HepG2 (cell line): ENCODE results near the gene CCDC106. TPM values are rescaled to one million over a fixed set of nuclear protein-coding genes. Genes with fewer than 3 reads are reported as not detected.

Experiments
- ATAC-seq: fragments of 200-7000 bp; cut with Tn5 transposase; 3 replicates; pipeline ENCODE4 v1.9.1; 2020; ENCODE audit warnings: mild to moderate bottlenecking, moderate library complexity
- BruUV-seq: library from RNA; stranded (reverse); fragments of 400-500 nt; replicated peaks from 2 replicates; lab custom pipeline; 2021; lab: Mats Ljungman, UMichigan
- CTCF ChIA-PET: fragments of 300-600 bp; formaldehyde crosslinking; extraction: SDS; loops from one replicate; lab custom pipeline; 2021; ENCODE audit warnings: low total read pairs, inconsistent platforms, low intra/inter-chr PET ratio; lab: Yijun Ruan, JAX
- POLR2A ChIA-PET: fragments of 350-600 bp; sonication (Branson Sonifier 250); formaldehyde crosslinking; loops from one replicate; lab custom pipeline; 2020; ENCODE audit warnings: antibody characterized with exemption, inconsistent platforms; lab: Yijun Ruan, JAX
- DNase-seq: peaks from one replicate; pipeline ENCODE4 v3.0.0-alpha.2; 2015; ENCODE audit warnings: low spot score
- FAIRE-seq: peaks from 3 replicates; lab custom pipeline; 2011; peaks lifted over from hg19 to GRCh38; lab: Jason Lieb, UNC
- H2AFZ ChIP-seq: one replicate; pipeline ENCODE4 v1.6.1; 2011; ENCODE audit warnings: low read length, inconsistent platforms
- H3K27ac ChIP-seq: fragments of 300-600 bp; 3 replicates; pipeline ENCODE4 v1.8.0; 2011; ENCODE audit warnings: mixed run types, mild to moderate bottlenecking, mixed read lengths, low read length, inconsistent platforms; ENCODE audit not compliant: insufficient read depth; ENCODE audit errors: extremely low read length
- H3K27me3 ChIP-seq, 2 experiments: fragments of 200-600 bp in 1 of 2; 2 replicates in 1 of 2; 3 replicates in 1 of 2; pipeline versions ENCODE4 v1.6.0 to v1.8.0; 2011; ENCODE audit warnings: low read length in 2 of 2, mild to moderate bottlenecking in 2 of 2, moderate library complexity in 2 of 2, inconsistent platforms in 1 of 2; ENCODE audit not compliant: insufficient read depth in 2 of 2, control insufficient read depth in 1 of 2
- H3K36me3 ChIP-seq, 2 experiments: fragments of 200-600 bp in 1 of 2; replicated peaks in 1 of 2; 2 replicates in 1 of 2; 3 replicates in 1 of 2; pipeline versions ENCODE4 v1.5.1 to v1.8.0; 2011; ENCODE audit warnings: low read length in 2 of 2, inconsistent platforms in 1 of 2; ENCODE audit not compliant: insufficient read depth in 2 of 2, control insufficient read depth in 1 of 2
- H3K4me1 ChIP-seq: 2 replicates; pipeline ENCODE4 v1.5.1; 2012; ENCODE audit warnings: low read length, inconsistent platforms; ENCODE audit not compliant: insufficient read depth
- H3K4me2 ChIP-seq: 2 replicates; pipeline ENCODE4 v1.6.0; 2011; ENCODE audit warnings: low read depth, low read length, inconsistent platforms
- H3K4me3 ChIP-seq, 3 experiments: fragments of 200-600 bp in 1 of 3; sonication (generic), shearing (Covaris generic) in 1 of 3; replicated peaks in 1 of 3; 2 replicates each; pipeline ENCODE4 v1.5.1; 2011 to 2016; ENCODE audit warnings: low read length in 3 of 3, inconsistent platforms in 2 of 3, low read depth in 2 of 3, mild to moderate bottlenecking in 2 of 3, control low read depth in 1 of 3, mixed read lengths in 1 of 3; ENCODE audit not compliant: insufficient read depth in 1 of 3
- H3K79me2 ChIP-seq: one replicate; pipeline ENCODE4 v1.6.1; 2011; ENCODE audit warnings: low read length, inconsistent platforms; ENCODE audit not compliant: insufficient read depth
- H3K9ac ChIP-seq: 2 replicates; pipeline ENCODE4 v1.6.0; 2011; ENCODE audit warnings: mild to moderate bottlenecking, low read depth, low read length, inconsistent platforms; ENCODE audit not compliant: insufficient read depth
- H3K9me3 ChIP-seq: 2 replicates; pipeline ENCODE4 v1.5.1; 2012; ENCODE audit warnings: mild to moderate bottlenecking, low read length
- H4K20me1 ChIP-seq: 2 replicates; pipeline ENCODE4 v1.6.0; 2011; ENCODE audit warnings: inconsistent platforms, mild to moderate bottlenecking, low read length, moderate library complexity; ENCODE audit not compliant: insufficient read depth
- ASH2L ChIP-seq: fragments of 300-600, 200-600 bp; sonication (generic); IDR thresholded peaks from 2 replicates; pipeline ENCODE4 v1.7.0; 2017; ENCODE audit warnings: low read depth, mild to moderate bottlenecking, moderate library complexity, mixed read lengths, low read length; ENCODE audit not compliant: insufficient read length
- HCFC1 ChIP-seq: fragments of 150-350 bp; IDR thresholded peaks from 2 replicates; pipeline ENCODE4 v1.6.1; 2014; ENCODE audit warnings: low read depth, low read length
- HNRNPL ChIP-seq: fragments of 200-400 bp; formaldehyde crosslinking; IDR thresholded peaks from 2 replicates; pipeline ENCODE4 v1.6.1; 2017; ENCODE audit warnings: mild to moderate bottlenecking, low read depth, low read length
- KLF11 ChIP-seq: IDR thresholded peaks from 2 replicates; pipeline ENCODE4 v1.6.1; 2016; ENCODE audit warnings: missing compliant biosample characterization
- MED13 ChIP-seq: sonication (generic); formaldehyde crosslinking; IDR thresholded peaks from 2 replicates; pipeline ENCODE4 v1.5.0; 2020; ENCODE audit warnings: missing genetic modification reagents
- MNT ChIP-seq: fragments of 450-650 bp; IDR thresholded peaks from 2 replicates; pipeline ENCODE4 v1.6.1; 2016
- NR3C1 ChIP-seq: sonication (generic); formaldehyde crosslinking; IDR thresholded peaks from 2 replicates; pipeline ENCODE4 v1.4.0; 2020; ENCODE audit warnings: missing genetic modification reagents
- PHF20 ChIP-seq: sonication (generic); formaldehyde crosslinking; IDR thresholded peaks from 2 replicates; pipeline ENCODE4 v1.5.0; 2020; ENCODE audit warnings: mild to moderate bottlenecking, missing genetic modification reagents
- PRPF4 ChIP-seq: fragments of 200-400 bp; formaldehyde crosslinking; IDR thresholded peaks from 2 replicates; pipeline ENCODE4 v1.6.1; 2016; ENCODE audit warnings: low read length, low read depth; ENCODE audit not compliant: poor library complexity, severe bottlenecking
- TERF1 ChIP-seq: sonication (generic); formaldehyde crosslinking; IDR thresholded peaks from 2 replicates; pipeline ENCODE4 v1.8.0; 2022; ENCODE audit warnings: mild to moderate bottlenecking, missing genetic modification reagents, moderate library complexity
- TSC22D2 ChIP-seq: sonication (generic); formaldehyde crosslinking; IDR thresholded peaks from 2 replicates; pipeline ENCODE4 v1.5.1; 2020; ENCODE audit warnings: missing genetic modification reagents, mild to moderate bottlenecking, borderline replicate concordance
- ZBTB38 ChIP-seq: sonication (generic); formaldehyde crosslinking; IDR thresholded peaks from 2 replicates; pipeline ENCODE4 v1.5.1; 2020; ENCODE audit warnings: mild to moderate bottlenecking, missing genetic modification reagents
- ZFAT ChIP-seq: sonication (generic); formaldehyde crosslinking; conservative IDR thresholded peaks from 2 replicates; pipeline ENCODE4 v1.8.1; 2023; ENCODE audit warnings: missing genetic modification reagents, inconsistent platforms
- ZNF30 ChIP-seq: sonication (generic); formaldehyde crosslinking; IDR thresholded peaks from 2 replicates; pipeline ENCODE4 v1.5.0; 2020; ENCODE audit warnings: mild to moderate bottlenecking, missing genetic modification reagents
- ZNF451 ChIP-seq: sonication (generic); formaldehyde crosslinking; IDR thresholded peaks from 2 replicates; pipeline ENCODE4 v1.5.0; 2020; ENCODE audit warnings: mild to moderate bottlenecking, missing genetic modification reagents
- ZNF557 ChIP-seq: sonication (generic); formaldehyde crosslinking; IDR thresholded peaks from 2 replicates; pipeline ENCODE4 v1.4.0; 2020; ENCODE audit warnings: missing genetic modification reagents
- ZNF577 ChIP-seq: sonication (generic); formaldehyde crosslinking; IDR thresholded peaks from 2 replicates; pipeline ENCODE4 v1.4.0; 2020; ENCODE audit warnings: mild to moderate bottlenecking, low read depth, missing genetic modification reagents, borderline replicate concordance
- ZNF614 ChIP-seq: IDR thresholded peaks from 2 replicates; pipeline ENCODE4 v1.6.1; 2018; ENCODE audit warnings: missing biosample characterization, missing genetic modification reagents, inconsistent platforms, borderline replicate concordance
- ZNF678 ChIP-seq: sonication (generic); formaldehyde crosslinking; IDR thresholded peaks from 2 replicates; pipeline ENCODE4 v1.4.0; 2020; ENCODE audit warnings: mild to moderate bottlenecking, missing genetic modification reagents
- WGBS: methylation state at CpG from one replicate; pipeline ENCODE4 v1.1.6; 2017; ENCODE audit warnings: low lambda C conversion rate; 5-methylcytosine and 5-hydroxymethylcytosine counted together
- in situ Hi-C: cut with HindIII; loops from 2 replicates; pipeline ENCODE4 v1.10.0; 2017; ENCODE audit warnings: low pct_unique_long_range_greater_than_20kb; ENCODE audit not compliant: extremely low pct_ligation_motif_present
- intact Hi-C: fragments of 100-400 bp; cut with micrococcal nuclease; formaldehyde crosslinking; loops from one replicate; pipeline ENCODE4 v1.10.0; 2022; ENCODE audit not compliant: unreplicated experiment
- polyA plus RNA-seq, 8 experiments: library from polyadenylated mRNA; depleted of rRNA in 3 of 8; stranded (reverse) in 7 of 8; unstranded in 1 of 8; fragments of >200 nt; fragmentation: Illumina TruSeq in 4 of 8; extraction: Trizol in 4 of 8; gene quantifications; 2 replicates each; pipeline versions ENCODE4 v1.2.1 to v1.2.3, GENCODE V29; 2011 to 2016; ENCODE audit warnings: low read depth in 4 of 8, missing spikeins in 1 of 8, mixed read lengths in 1 of 8; ENCODE audit not compliant: insufficient read depth in 1 of 8
- total RNA-seq, 5 experiments: library from RNA; depleted of rRNA; stranded (reverse); fragments of >200 nt; fragmentation: Illumina TruSeq; extraction: Trizol; gene quantifications; 2 replicates each; pipeline ENCODE4 v1.2.3, GENCODE V29; 2016; ENCODE audit warnings: low read depth in 1 of 5
- TF ChIP-seq, protein P1 (sequence below): sonication (generic); formaldehyde crosslinking; IDR thresholded peaks from 2 replicates; pipeline ENCODE4 v1.4.0; 2020; ENCODE audit warnings: missing genetic modification reagents, low read depth, mild to moderate bottlenecking, borderline replicate concordance

The CCDC106 gene
- total and polyA plus RNA-seq, 2 of the 13 experiments (the other 11 are each of a cell fraction or from before 2014, with no cell fraction given) = 4.7 to 8.8 TPM

- TF ChIP-seq NR3C1 (CRISPR knock-in tag) (no peak), TSC22D2 (CRISPR knock-in tag) (0 out of 2 replicates have a peak, but pooled peaks have one; percentile 16), ZNF577 (CRISPR knock-in tag) (no peak), ZBTB38 (CRISPR knock-in tag) (peak; percentile 88), MED13 (CRISPR knock-in tag) (0 out of 2 replicates have a peak, but pooled peaks have one; percentile 38), KLF11 (CRISPR knock-in tag) (no peak), ZNF30 (CRISPR knock-in tag) (no peak), ZNF678 (CRISPR knock-in tag) (peak; percentile 85; the same call in 1 of the 2 replicates), MNT (peak; percentile 65)
Measured at GRCh38 chr19:55654868-55655647, 7.0 kb downstream of the CCDC106 start, which contains the start of gene U2AF2 (continued).

- Histone ChIP-seq H3K27me3 (no peaks in the 10 kb centered on the region; a peak in 1 of 5 replicates), H3K4me2 (peak overlapping the region; percentile 89), H3K27ac (peak overlapping the region; percentile 99), H3K36me3 (peaks cover 7 to 17% of the 10 kb centered on the region in 2 experiments), H3K4me1 (peaks cover 24% of the 10 kb centered on the region), H2AFZ (no peak overlapping the region), H3K9ac (peak overlapping the region; percentile 100), H3K79me2 (peaks cover 49% of the 10 kb centered on the region), H3K9me3 (no peaks in the 10 kb centered on the region), H4K20me1 (peaks cover 44% of the 10 kb centered on the region), H3K4me3 (peak overlapping the region; percentile 78 to 97 (median 85))
- intact Hi-C loops (no loop called here), in situ Hi-C loops (no loop called here)
- CTCF ChIA-PET = no interaction called here
- ATAC-seq (no peak), DNase-seq (no peak), FAIRE-seq (no peak)
- WGBS = under 1% methylated on average over 19 of the region's 19 CpGs
- BruUV-seq = TSS peak; percentile 58
- POLR2A ChIA-PET = interaction anchor here (2.1 kb wide), 1 partner anchor 8 kb away, joined by 5 read pairs; the partner anchor contains the start of gene CCDC106
- TF ChIP-seq TERF1 (CRISPR knock-in tag) = no peak
- TF ChIP-seq HNRNPL = no peak
- TF ChIP-seq HCFC1 = no peak
- TF ChIP-seq, protein P1, sequence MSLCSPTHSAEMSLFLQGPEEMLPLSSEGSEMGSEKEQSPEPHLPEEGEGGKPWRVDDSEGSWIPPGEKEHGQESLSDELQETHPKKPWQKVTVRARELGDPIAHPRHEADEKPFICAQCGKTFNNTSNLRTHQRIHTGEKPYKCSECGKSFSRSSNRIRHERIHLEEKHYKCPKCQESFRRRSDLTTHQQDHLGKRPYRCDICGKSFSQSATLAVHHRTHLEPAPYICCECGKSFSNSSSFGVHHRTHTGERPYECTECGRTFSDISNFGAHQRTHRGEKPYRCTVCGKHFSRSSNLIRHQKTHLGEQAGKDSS = no peak
- TF ChIP-seq ZNF451 (CRISPR knock-in tag) = no peak
- TF ChIP-seq PHF20 (CRISPR knock-in tag) = no peak
- TF ChIP-seq ZFAT (CRISPR knock-in tag) = no peak
- no peak for TF ChIP-seq ZNF577 (CRISPR knock-in tag)
- peak; percentile 58 for TF ChIP-seq ASH2L
- no peak for TF ChIP-seq PRPF4
- TF ChIP-seq ZNF557 (CRISPR knock-in tag) = no peak
- TF ChIP-seq ZNF614 (CRISPR knock-in tag) = no peak
Measured at GRCh38 chr19:55655648-55656040, 7.6 kb downstream of the CCDC106 start.
